ENCODE data around the gene TRAPPC3.
A peak's percentile ranks its signal among the peaks of the same experiment; 100 is the strongest.

The TRAPPC3 gene

DNA sequence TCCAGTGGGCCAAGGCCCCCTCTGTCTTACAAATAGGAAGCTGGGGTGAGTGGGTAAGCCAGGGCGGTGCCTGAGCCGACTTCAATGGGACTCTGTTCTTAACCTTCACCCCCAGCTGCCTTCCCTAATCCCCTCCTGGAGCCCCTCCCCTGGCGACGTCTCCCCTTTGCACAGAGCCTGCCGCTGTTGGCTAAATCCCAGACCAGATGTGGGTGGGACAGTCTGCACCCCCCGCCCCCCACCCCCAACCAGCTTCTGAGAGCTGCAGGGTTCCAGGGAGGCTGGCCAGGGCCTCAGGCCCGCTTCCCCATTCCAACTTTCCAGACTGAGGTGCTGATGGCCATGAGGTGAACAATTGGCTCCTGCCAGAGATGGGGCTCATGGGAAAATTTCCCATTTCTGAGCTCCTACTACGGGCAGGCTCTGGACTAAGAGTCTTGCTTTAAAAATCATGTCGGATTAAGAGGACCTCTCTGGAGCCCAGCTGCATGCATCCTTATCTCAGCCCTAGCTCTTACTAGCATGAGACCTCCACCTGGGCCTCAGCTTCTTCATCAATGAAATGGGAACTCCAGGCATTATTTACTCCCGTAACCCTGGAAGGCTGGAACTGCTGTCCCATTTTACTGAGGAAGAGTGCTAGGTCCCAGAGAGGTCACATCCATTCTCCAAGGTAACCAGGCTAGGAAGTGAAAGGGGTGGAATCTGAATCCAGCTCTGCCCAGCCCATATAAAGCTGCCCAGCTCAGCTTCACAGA lies 30.7 kb downstream of the TRAPPC3 start:
- peaks cover 14% of the 10 kb centered on the region for H3K4me1 ChIP-seq (ENCODE audit: insufficient read depth, low read length)
- no peak overlapping the region for H3K9ac ChIP-seq (ENCODE audit: low read length)
- H3K4me3 ChIP-seq (ENCODE audit: low read depth in 1 of 2, low read length in 2 of 2) = no peak overlapping the region
- no peaks in the 10 kb centered on the region for H3K27me3 ChIP-seq (ENCODE audit: control insufficient read depth in 1 of 2, insufficient read depth in 2 of 2, low read length in 2 of 2)
- no peak overlapping the region for H3K27ac ChIP-seq (ENCODE audit: low read depth, low read length)
- H3K9me3 ChIP-seq (ENCODE audit: low read length) = no peaks in the 10 kb centered on the region
- no peaks in the 10 kb centered on the region for H3K36me3 ChIP-seq (ENCODE audit: insufficient read depth, low read length)

DNA sequence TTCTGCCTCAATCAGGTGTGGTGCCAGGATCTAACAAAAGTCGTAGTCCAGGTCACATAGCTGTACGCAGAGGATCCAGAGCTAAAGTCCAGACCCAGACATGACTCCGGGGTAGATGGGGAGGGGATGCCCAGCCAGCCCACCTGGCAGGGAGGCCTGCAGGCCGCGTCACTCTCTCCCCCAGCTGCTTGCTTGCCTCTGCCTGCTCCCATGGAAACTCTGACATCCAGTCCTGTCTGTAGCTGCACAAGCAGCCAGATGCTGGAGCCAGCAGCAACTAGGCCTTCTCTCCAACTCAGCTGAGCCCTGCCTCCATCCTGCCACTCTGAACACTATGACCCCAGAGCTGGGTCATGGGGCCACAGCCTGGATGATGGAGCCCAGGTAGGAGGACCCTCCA lies 32.4 kb downstream of the TRAPPC3 start:
- H3K9me3 ChIP-seq (ENCODE audit: low read length) = no peaks in the 10 kb centered on the region
- H3K9ac ChIP-seq (ENCODE audit: low read length) = no peak overlapping the region
- H3K27ac ChIP-seq (ENCODE audit: low read depth, low read length) = no peak overlapping the region

DNA sequence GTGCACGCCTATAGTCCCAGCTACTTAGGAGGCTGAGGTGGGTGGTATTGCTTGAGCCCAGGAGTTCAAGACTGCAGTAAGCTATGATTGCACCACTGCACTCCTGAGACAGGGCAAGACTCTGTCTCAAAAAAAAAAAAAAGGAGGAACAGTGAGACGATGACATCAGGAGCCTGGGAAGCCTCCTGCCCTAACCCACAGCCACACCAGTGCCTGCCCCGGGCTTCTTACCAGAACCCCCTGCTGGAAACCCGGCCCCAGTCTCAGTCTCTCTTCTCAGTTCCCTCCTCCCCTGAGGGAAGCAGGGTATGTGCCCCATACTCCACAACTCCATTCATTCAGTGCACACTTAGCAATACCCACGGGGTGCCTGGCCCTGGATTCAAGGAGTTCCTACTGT lies 33.4 kb downstream of the TRAPPC3 start:
- no peak overlapping the region for H3K9ac ChIP-seq (ENCODE audit: low read length)
- H3K27ac ChIP-seq (ENCODE audit: low read depth, low read length) = no peak overlapping the region
- H3K9me3 ChIP-seq (ENCODE audit: low read length) = no peaks in the 10 kb centered on the region
- H3K27me3 ChIP-seq (ENCODE audit: control insufficient read depth in 1 of 2, insufficient read depth in 2 of 2, low read length in 2 of 2) = no peaks in the 10 kb centered on the region
- H3K4me1 ChIP-seq (ENCODE audit: insufficient read depth, low read length) = peaks cover 14% of the 10 kb centered on the region
- H3K4me3 ChIP-seq (ENCODE audit: low read depth in 1 of 2, low read length in 2 of 2) = no peak overlapping the region
- H3K36me3 ChIP-seq (ENCODE audit: insufficient read depth, low read length) = no peaks in the 10 kb centered on the region

More for the DNA sequence above, 32.4 kb downstream of the TRAPPC3 start:
- Histone ChIP-seq H3K36me3 (ENCODE audit: insufficient read depth, low read length) (no peaks in the 10 kb centered on the region), H3K27me3 (ENCODE audit: control insufficient read depth in 1 of 2, insufficient read depth in 2 of 2, low read length in 2 of 2) (no peaks in the 10 kb centered on the region), H3K4me3 (ENCODE audit: low read depth in 1 of 2, low read length in 2 of 2) (no peak overlapping the region), H3K4me1 (ENCODE audit: insufficient read depth, low read length) (peaks cover 14% of the 10 kb centered on the region)

DNA sequence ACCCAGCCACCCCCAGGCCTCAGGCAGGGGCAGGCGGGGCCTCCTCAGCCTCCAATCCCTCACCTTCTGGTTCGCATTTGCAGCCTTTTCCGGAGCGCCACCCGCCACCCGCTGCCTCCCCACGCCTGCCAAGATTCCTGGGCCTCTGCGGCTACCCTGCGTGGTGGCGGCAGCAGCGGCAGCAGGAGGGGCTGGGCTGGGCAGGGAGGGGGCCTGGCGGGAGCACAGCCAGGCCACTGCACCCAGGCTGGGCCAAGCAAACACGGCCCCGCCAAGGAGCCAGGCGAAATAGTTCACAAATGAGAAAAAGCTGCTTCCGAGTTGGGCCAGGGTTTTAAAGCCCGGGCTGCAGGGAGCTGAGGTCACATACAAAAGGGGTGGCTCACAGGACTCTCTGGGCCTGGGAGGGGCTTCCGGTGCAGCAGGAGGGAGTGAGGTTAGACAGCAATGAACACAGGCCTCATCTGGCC lies 34.1 kb downstream of the TRAPPC3 start:
- peak overlapping the region; percentile 63 for H3K27ac ChIP-seq (ENCODE audit: low read depth, low read length)
- H3K4me3 ChIP-seq (ENCODE audit: low read depth in 1 of 2, low read length in 2 of 2) = no peak overlapping the region
- peaks cover 14% of the 10 kb centered on the region for H3K4me1 ChIP-seq (ENCODE audit: insufficient read depth, low read length)
- H3K9ac ChIP-seq (ENCODE audit: low read length) = no peak overlapping the region
- no peaks in the 10 kb centered on the region for H3K9me3 ChIP-seq (ENCODE audit: low read length)
- H3K36me3 ChIP-seq (ENCODE audit: insufficient read depth, low read length) = no peaks in the 10 kb centered on the region
- H3K27me3 ChIP-seq (ENCODE audit: control insufficient read depth in 1 of 2, insufficient read depth in 2 of 2, low read length in 2 of 2) = no peaks in the 10 kb centered on the region

DNA sequence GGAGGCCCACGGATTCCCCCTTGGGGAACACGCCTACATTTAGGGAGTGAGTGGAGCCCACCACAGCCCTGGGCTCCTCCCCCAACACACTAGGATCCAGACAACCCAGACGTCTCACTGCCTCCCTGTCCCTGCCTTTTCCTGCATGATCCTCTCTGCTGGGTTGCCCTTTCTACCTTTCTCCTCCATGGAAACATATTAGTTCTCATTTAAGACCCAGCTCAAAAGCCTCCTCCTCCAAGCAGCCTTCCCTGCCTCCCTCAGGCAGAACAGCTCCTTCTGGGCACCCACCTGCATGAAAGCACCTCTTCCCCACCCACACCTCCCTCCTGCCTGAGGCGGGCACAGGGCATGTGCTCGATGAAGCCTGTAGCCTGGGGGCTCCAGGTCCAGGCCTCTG lies 34.9 kb downstream of the TRAPPC3 start:
- Histone ChIP-seq H3K36me3 (ENCODE audit: insufficient read depth, low read length) (no peaks in the 10 kb centered on the region), H3K27me3 (ENCODE audit: control insufficient read depth in 1 of 2, insufficient read depth in 2 of 2, low read length in 2 of 2) (no peaks in the 10 kb centered on the region), H3K4me1 (ENCODE audit: insufficient read depth, low read length) (peaks cover 14% of the 10 kb centered on the region), H3K4me3 (ENCODE audit: low read depth in 1 of 2, low read length in 2 of 2) (no peak overlapping the region), H3K27ac (ENCODE audit: low read depth, low read length) (no peak overlapping the region), H3K9ac (ENCODE audit: low read length) (no peak overlapping the region), H3K9me3 (ENCODE audit: low read length) (no peaks in the 10 kb centered on the region)

DNA sequence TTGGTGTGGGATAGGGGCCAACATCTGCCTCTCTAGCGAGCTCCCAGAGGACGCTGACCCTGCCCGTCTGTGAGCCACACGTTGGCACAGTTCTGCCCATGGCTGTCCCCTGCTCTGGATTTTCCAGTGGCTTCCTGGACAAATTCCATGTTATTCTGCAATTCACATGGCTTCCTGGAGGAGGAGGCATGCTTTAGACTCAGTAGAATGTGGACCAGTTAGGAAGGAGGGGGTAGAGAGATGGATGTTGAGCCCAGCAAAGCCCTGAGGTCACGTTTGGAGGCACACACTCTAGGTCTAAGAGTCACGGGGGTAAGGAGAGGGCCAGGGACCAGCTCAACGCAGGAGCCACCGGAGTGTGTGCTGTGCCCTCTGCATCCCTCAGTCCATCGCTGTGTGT lies 36.5 kb downstream of the TRAPPC3 start:
- H3K27ac ChIP-seq (ENCODE audit: low read depth, low read length) = no peak overlapping the region
- H3K27me3 ChIP-seq (ENCODE audit: control insufficient read depth in 1 of 2, insufficient read depth in 2 of 2, low read length in 2 of 2) = no peaks in the 10 kb centered on the region
- no peaks in the 10 kb centered on the region for H3K9me3 ChIP-seq (ENCODE audit: low read length)
- no peak overlapping the region for H3K4me3 ChIP-seq (ENCODE audit: low read depth in 1 of 2, low read length in 2 of 2)
- peaks cover 14% of the 10 kb centered on the region for H3K4me1 ChIP-seq (ENCODE audit: insufficient read depth, low read length)
- H3K9ac ChIP-seq (ENCODE audit: low read length) = no peak overlapping the region
- no peaks in the 10 kb centered on the region for H3K36me3 ChIP-seq (ENCODE audit: insufficient read depth, low read length)

DNA sequence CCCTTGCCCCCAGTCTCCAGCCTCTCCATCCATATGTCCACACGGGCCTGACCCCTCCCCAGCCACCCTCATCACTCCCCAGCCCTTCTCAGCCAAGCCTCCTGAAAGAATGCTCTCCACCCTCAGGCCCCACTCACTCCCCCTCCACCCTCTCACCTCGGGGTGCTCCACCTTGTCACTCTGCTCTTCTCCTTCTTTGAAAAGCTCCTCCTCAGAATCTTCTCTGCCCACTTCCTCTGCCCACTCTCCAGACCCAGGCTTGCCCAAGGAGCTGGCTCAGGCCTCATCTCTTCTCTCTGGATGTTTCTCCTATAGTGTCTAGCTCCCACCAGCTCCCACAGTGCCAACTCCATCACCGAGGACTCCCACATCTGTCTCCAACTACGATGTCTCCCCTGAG lies 38.1 kb downstream of the TRAPPC3 start:
- no peaks in the 10 kb centered on the region for H3K9me3 ChIP-seq (ENCODE audit: low read length)

DNA sequence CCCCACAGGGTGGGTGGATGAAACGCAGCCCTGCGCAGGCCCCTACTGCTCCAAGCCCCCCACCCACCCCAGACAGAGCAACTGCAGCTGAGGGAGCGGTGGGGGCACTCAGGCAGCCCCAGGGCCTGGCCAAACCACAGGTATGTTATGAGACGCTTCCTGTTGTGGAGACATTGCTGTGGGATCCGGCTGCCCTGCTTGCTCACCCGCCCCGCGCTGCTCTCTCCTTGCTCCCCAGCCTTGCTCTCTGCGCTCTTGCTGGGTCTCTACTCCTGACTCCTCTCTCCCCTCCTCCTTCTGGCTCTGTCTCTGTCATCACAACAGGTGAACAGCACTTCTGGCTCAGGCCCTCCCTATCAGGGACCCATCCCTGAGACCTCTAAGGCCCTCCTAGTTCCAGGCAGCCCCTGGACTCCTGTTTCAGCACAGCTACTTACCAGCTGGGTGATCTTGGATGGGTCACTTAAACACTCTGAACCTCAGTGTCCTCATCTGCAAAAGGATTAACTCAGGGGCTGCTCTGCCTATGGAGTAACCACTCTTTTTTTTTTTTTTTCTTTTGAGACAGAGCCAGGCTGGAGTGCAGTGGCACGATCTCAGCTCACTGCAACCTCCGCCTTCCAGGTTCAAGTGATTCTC lies 40.1 kb downstream of the TRAPPC3 start:
- H3K27me3 ChIP-seq (ENCODE audit: control insufficient read depth in 1 of 2, insufficient read depth in 2 of 2, low read length in 2 of 2) = no peaks in the 10 kb centered on the region

More for the DNA sequence above, 38.1 kb downstream of the TRAPPC3 start:
- H3K9ac ChIP-seq (ENCODE audit: low read length) = no peak overlapping the region
- peaks cover 9% of the 10 kb centered on the region for H3K4me1 ChIP-seq (ENCODE audit: insufficient read depth, low read length)
- H3K4me3 ChIP-seq (ENCODE audit: low read depth in 1 of 2, low read length in 2 of 2) = no peak overlapping the region
- no peak overlapping the region for H3K27ac ChIP-seq (ENCODE audit: low read depth, low read length)
- H3K27me3 ChIP-seq (ENCODE audit: control insufficient read depth in 1 of 2, insufficient read depth in 2 of 2, low read length in 2 of 2) = no peaks in the 10 kb centered on the region
- H3K36me3 ChIP-seq (ENCODE audit: insufficient read depth, low read length) = no peaks in the 10 kb centered on the region

DNA sequence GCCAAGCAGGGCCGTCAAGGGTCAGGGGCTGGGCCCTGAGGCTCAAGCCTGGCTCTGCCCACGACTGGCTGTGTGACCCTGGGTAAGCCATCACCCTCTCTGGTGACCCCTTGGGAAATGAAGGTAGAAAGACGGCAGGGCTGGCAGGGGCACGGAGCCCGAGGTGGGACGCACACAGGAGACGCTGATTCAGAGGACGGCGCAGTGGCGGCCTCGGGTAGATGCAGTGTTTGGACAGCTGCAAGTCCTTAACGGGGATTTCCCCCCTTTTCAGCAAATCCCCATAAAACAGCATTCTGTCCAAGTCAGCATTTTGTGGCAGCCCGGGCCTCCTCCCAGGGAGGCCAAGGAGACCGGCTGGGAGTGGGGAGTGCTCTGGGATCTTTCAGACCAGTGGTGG lies 41.0 kb downstream of the TRAPPC3 start:
- Histone ChIP-seq H3K4me1 (ENCODE audit: insufficient read depth, low read length) (no peaks in the 10 kb centered on the region), H3K9ac (ENCODE audit: low read length) (no peak overlapping the region), H3K27ac (ENCODE audit: low read depth, low read length) (no peak overlapping the region), H3K27me3 (ENCODE audit: control insufficient read depth in 1 of 2, insufficient read depth in 2 of 2, low read length in 2 of 2) (no peaks in the 10 kb centered on the region), H3K36me3 (ENCODE audit: insufficient read depth, low read length) (no peaks in the 10 kb centered on the region), H3K9me3 (ENCODE audit: low read length) (no peaks in the 10 kb centered on the region), H3K4me3 (ENCODE audit: low read depth in 1 of 2, low read length in 2 of 2) (no peak overlapping the region)

More for the DNA sequence above, 40.1 kb downstream of the TRAPPC3 start:
- H3K36me3 ChIP-seq (ENCODE audit: insufficient read depth, low read length) = no peaks in the 10 kb centered on the region
- H3K9ac ChIP-seq (ENCODE audit: low read length) = no peak overlapping the region
- H3K9me3 ChIP-seq (ENCODE audit: low read length) = no peaks in the 10 kb centered on the region
- H3K4me1 ChIP-seq (ENCODE audit: insufficient read depth, low read length) = no peaks in the 10 kb centered on the region
- no peak overlapping the region for H3K27ac ChIP-seq (ENCODE audit: low read depth, low read length)
- no peak overlapping the region for H3K4me3 ChIP-seq (ENCODE audit: low read depth in 1 of 2, low read length in 2 of 2)

DNA sequence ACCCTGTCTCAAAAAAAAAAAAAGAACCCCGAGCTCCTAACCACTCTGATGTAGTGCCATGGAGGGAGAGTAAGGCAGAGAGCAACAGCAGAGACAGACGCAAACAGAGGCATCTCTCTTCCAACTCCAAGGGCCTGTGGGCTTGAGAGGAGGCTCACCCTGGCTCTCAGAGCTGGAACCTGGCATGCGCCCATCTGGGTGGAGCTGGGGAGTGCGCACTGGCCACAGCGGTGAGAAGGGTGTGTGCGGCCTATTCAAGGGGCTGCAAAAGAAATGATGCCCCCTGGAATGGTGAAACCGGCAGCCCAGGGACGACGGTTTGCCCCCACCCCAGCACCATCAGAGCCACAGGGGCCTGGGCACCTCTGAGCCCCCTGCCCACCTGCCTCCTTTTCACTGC lies 41.9 kb downstream of the TRAPPC3 start:
- H3K4me3 ChIP-seq (ENCODE audit: low read depth in 1 of 2, low read length in 2 of 2) = no peak overlapping the region
- no peaks in the 10 kb centered on the region for H3K4me1 ChIP-seq (ENCODE audit: insufficient read depth, low read length)
- H3K27ac ChIP-seq (ENCODE audit: low read depth, low read length) = no peak overlapping the region
- H3K9ac ChIP-seq (ENCODE audit: low read length) = no peak overlapping the region
- H3K9me3 ChIP-seq (ENCODE audit: low read length) = no peaks in the 10 kb centered on the region
- H3K27me3 ChIP-seq (ENCODE audit: control insufficient read depth in 1 of 2, insufficient read depth in 2 of 2, low read length in 2 of 2) = no peaks in the 10 kb centered on the region
- H3K36me3 ChIP-seq (ENCODE audit: insufficient read depth, low read length) = no peaks in the 10 kb centered on the region

DNA sequence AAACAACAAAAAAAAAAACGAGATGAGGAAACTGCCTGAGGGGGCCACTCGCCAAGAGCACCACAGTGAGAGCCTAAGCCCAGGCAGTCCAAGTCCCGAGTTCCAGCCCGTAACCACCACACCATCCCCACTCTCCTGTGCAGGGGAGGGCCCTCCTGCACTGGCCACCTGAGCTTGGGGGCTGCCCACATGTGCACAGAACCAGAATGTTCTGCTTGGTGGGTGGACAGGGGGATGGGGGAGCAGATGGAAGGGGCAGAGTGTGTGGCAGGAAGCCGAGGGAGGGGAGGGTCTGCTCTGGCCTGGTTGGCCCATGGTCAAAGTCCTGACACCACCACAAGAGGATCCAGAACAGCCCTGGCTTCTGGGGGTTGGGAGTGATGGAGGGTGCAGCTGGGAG lies 43.0 kb downstream of the TRAPPC3 start:
- Histone ChIP-seq H3K27ac (ENCODE audit: low read depth, low read length) (no peak overlapping the region), H3K9ac (ENCODE audit: low read length) (no peak overlapping the region), H3K4me3 (ENCODE audit: low read depth in 1 of 2, low read length in 2 of 2) (no peak overlapping the region), H3K36me3 (ENCODE audit: insufficient read depth, low read length) (no peaks in the 10 kb centered on the region), H3K27me3 (ENCODE audit: control insufficient read depth in 1 of 2, insufficient read depth in 2 of 2, low read length in 2 of 2) (no peaks in the 10 kb centered on the region), H3K9me3 (ENCODE audit: low read length) (no peaks in the 10 kb centered on the region), H3K4me1 (ENCODE audit: insufficient read depth, low read length) (no peaks in the 10 kb centered on the region)

DNA sequence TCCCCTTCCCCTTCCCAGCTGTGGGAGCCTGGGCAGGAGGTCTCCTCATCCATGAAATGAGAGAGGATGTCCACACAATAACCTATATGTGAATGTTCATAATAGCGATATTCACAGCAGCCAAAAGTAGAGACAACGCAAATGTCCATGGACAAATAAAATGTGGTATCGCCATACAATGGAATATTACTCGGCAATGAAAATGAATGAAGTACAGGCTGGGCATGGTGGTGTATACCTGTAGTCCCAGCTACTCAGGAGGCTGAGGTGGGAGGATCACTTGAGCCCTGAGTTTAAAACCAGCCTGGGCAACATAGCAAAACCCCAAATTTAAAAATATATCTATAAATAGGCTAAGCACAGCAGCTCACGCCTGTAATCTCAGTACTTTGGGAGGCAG lies 47.7 kb downstream of the TRAPPC3 start:
- Histone ChIP-seq H3K9me3 (ENCODE audit: low read length) (no peaks in the 10 kb centered on the region), H3K9ac (ENCODE audit: low read length) (no peak overlapping the region), H3K27me3 (ENCODE audit: control insufficient read depth in 1 of 2, insufficient read depth in 2 of 2, low read length in 2 of 2) (no peaks in the 10 kb centered on the region), H3K4me1 (ENCODE audit: insufficient read depth, low read length) (no peaks in the 10 kb centered on the region), H3K36me3 (ENCODE audit: insufficient read depth, low read length) (no peaks in the 10 kb centered on the region), H3K4me3 (ENCODE audit: low read depth in 1 of 2, low read length in 2 of 2) (no peak overlapping the region), H3K27ac (ENCODE audit: low read depth, low read length) (no peak overlapping the region)

All from muscle layer of colon (tissue), 2 donors.